ENCODE data around the gene CRYBB1.

CRYBB1 gene

GRCh38 chr22:26648528-26649388, 30.9 kb upstream of the CRYBB1 start:
- H3K4me3 ChIP-seq (ENCODE audit: control insufficient read depth, low read depth, low read length), result no peak overlapping the region
- TF ChIP-seq CTCF (conservative IDR thresholded peaks at IDR 0.05; ENCODE audit: control insufficient read depth, insufficient read depth, low read depth, low read length), result no peak
- DNase-seq (ENCODE audit: low read depth), result no peak

DNA sequence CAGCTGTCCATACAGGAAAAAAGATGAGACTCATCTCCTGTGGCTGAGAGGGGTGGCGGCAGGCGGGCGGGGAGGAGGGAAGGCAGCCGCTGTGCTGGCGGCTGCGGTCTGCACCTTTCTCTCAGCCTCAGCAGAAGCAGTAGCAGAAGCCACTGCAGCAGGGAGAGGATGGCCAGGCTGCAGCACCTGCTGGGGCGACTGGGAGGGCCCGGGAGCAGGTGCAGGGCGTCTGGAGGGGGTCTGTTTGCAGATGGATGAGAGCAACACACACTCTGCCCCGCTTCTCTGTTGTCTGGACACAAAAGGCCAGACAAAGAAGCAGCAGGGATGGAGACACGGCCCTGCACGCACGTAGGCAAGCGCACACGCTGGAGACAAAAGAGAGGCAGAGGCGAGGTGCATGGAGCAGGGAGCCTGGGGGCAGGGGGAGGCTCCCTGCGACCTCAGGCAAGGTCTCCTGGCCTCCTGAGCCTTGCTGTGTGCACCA, 30.2 kb upstream of the CRYBB1 start:
- H3K4me3 ChIP-seq (ENCODE audit: control insufficient read depth, low read depth, low read length), result no peak overlapping the region
- DNase-seq (ENCODE audit: low read depth), result no peak
- no peak for TF ChIP-seq CTCF (conservative IDR thresholded peaks at IDR 0.05; ENCODE audit: control insufficient read depth, insufficient read depth, low read depth, low read length)

DNA sequence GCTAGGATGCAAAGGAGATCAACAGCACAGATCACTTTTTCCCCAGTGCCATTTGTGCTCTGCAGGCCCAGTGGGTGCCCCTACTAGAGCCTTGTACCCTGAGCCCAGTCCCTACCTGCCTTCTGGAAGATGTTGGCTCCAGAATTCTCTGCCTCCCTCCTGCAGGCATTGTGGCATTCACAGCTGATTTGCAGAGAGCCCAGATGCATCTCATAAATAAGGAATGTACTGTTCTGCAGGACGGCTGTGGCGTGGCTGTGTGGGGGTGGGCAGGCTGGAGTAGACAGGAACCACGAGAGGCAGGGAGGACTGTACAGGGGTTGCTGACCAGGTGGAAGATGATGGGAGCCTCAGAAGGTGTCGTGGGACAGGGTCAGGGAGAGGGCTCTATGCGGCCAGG, 28.3 kb upstream of the CRYBB1 start:
- DNase-seq (ENCODE audit: low read depth), result peak; percentile 29
- TF ChIP-seq CTCF (conservative IDR thresholded peaks at IDR 0.05; ENCODE audit: control insufficient read depth, insufficient read depth, low read depth, low read length), result no peak
- H3K4me3 ChIP-seq (ENCODE audit: control insufficient read depth, low read depth, low read length), result no peak overlapping the region

- TF ChIP-seq CTCF (conservative IDR thresholded peaks at IDR 0.05; ENCODE audit: control insufficient read depth, insufficient read depth, low read depth, low read length), result no peak
- no peak overlapping the region for H3K4me3 ChIP-seq (ENCODE audit: control insufficient read depth, low read depth, low read length)
- no peak for DNase-seq (ENCODE audit: low read depth)
Observed at GRCh38 chr22:26643418-26644100, 25.7 kb upstream of the CRYBB1 start.

DNA sequence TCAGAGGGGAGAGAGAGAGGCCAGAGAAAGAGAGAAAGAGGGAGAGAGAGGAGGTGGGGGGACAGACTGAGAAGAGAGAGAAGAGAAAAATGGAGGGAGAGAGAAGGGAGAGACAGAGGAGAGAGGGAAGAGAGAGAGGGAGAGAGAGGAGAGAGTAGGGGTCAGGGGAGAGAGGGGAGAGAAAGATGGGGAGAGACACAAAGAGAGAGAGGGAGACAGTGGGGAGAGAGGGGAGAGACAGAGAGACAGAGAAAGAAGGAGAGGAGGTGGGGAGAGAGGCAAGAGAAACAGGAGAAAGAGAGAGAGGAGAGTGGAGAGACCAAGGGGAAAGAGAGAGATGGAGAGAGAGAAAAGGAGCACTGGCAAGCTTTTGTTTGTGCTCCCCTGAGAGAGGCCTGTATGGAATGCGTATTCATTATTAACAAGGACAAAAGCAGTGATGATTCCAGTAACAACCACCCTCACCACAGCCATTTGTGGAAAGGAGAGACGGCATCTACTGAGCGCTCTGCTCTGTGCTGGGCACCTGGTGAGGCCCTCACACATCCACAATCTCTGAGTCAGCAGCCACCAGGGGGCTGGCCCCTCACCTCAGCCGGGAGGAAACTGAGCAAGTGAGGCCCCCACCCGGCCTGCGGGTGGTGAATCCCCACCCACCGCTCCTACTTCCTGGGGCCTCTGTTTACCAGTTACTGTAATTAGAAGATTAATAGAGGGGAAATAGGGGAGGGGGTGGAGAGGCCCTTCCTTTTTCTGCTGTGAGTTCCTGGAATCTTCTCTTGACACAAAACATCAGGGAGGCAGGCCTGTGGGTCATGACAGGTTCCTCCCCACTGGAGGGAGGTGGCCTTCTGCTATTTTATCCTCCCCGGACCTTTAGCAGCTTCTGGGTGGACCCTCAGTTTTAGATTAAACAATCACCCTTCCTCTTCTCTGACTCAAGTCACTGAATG, 24.9 kb upstream of the CRYBB1 start:
- TF ChIP-seq CTCF (conservative IDR thresholded peaks at IDR 0.05; ENCODE audit: control insufficient read depth, insufficient read depth, low read depth, low read length), result no peak
- no peak for DNase-seq (ENCODE audit: low read depth)
- no peak overlapping the region for H3K4me3 ChIP-seq (ENCODE audit: control insufficient read depth, low read depth, low read length)

- no peak overlapping the region for H3K4me3 ChIP-seq (ENCODE audit: control insufficient read depth, low read depth, low read length)
- no peak for TF ChIP-seq CTCF (conservative IDR thresholded peaks at IDR 0.05; ENCODE audit: control insufficient read depth, insufficient read depth, low read depth, low read length)
- DNase-seq (ENCODE audit: low read depth), result no peak
Observed at GRCh38 chr22:26636296-26636695, 18.5 kb upstream of the CRYBB1 start.
